NB4 (cell line): Measurements from ENCODE around the gene TMEM273.

Experiments
- DNase-seq: peaks from one replicate; pipeline ENCODE4 v3.0.0; 2010; ENCODE audit warnings: low read depth
- H3K4me3 ChIP-seq: one replicate; pipeline ENCODE4 v1.5.1; 2011; ENCODE audit warnings: mild to moderate bottlenecking, low read depth, low read length, moderate library complexity
- CTCF ChIP-seq: IDR thresholded peaks from one replicate; pipeline ENCODE4 v1.5.1; 2012; ENCODE audit warnings: low read depth, low read length
- MAX ChIP-seq: IDR thresholded peaks from 2 replicates; pipeline ENCODE4 v1.6.1; 2011; ENCODE audit warnings: low read depth, low read length
- MYC ChIP-seq: IDR thresholded peaks from 2 replicates; pipeline ENCODE4 v1.6.1; 2011; ENCODE audit warnings: low read depth, low read length
- POLR2A ChIP-seq: IDR thresholded peaks from 2 replicates; pipeline ENCODE4 v1.6.1; 2011; ENCODE audit warnings: mild to moderate bottlenecking; ENCODE audit not compliant: insufficient read length; ENCODE audit errors: extremely low read depth

TMEM273 gene

GRCh38 chr10:49151025-49151445 lies 37.2 kb downstream of the TMEM273 start:
- TF ChIP-seq MAX, result no peak; the same call in 1 of the 2 replicates
- TF ChIP-seq CTCF, result no peak
- no peak for TF ChIP-seq MYC
- no peak for TF ChIP-seq POLR2A
- no peak for DNase-seq
- H3K4me3 ChIP-seq, result no peak overlapping the region

DNA sequence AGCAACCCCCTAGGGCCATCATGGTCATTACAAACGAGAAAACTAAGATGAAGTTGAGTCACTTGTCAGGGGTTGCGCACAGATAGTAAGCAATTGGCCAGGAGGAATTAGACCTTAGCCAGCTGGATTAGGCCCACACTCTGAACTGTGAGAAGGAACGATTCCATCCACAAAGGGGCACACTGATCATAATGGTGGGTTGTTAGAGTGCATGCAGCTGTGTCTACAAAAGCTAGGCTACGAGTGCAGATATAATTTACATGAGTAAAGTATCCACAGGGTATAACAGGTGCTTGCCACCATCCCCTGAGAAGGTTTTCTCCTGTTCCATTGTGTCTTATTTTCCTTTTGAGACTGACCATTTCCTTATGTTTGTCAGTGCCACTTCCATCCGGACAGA lies 37.8 kb downstream of the TMEM273 start:
- H3K4me3 ChIP-seq, result no peak overlapping the region
- DNase-seq, result no peak
- TF ChIP-seq MYC, result no peak
- no peak for TF ChIP-seq CTCF
- TF ChIP-seq POLR2A, result no peak
- TF ChIP-seq MAX, result no peak

GRCh38 chr10:49149881-49150280 lies 38.3 kb downstream of the TMEM273 start:
- DNase-seq, result no peak
- TF ChIP-seq MYC (no peak), CTCF (no peak), POLR2A (no peak), MAX (no peak)
- no peak overlapping the region for H3K4me3 ChIP-seq

DNA sequence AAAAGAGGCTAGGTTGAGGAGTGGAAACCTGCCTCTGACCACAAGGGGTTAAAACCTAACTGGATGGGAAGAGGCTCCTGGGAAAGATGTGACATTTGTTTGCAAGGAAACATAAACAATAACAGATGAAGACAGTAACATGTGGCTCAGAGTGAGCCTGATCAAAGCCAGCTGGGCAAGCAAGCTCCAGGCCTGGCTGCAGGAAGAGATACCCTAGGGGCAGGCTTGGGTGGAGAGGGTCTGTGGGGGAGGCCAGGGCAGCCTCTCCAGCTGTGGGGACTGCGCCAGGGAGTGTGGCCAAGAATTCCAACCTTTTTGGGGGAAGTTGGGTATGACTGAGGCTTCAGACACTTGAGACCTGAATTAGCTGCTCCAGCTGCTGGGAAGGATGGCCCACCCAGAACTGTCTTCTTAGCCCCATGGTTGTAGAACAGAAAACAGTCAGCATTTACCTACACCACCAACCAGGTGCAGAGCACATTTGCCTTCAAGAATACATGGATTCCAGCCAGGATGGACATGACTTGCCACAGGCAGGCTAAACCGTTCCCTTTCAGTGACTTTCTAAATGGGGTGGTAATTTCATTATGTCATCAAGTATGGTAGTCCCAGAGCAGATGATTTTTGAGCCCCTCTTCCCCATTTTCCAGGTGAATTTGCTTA lies 44.0 kb downstream of the TMEM273 start:
- no peak overlapping the region for H3K4me3 ChIP-seq
- TF ChIP-seq MYC (no peak), POLR2A (no peak), MAX (no peak), CTCF (no peak)
- DNase-seq, result no peak

DNA sequence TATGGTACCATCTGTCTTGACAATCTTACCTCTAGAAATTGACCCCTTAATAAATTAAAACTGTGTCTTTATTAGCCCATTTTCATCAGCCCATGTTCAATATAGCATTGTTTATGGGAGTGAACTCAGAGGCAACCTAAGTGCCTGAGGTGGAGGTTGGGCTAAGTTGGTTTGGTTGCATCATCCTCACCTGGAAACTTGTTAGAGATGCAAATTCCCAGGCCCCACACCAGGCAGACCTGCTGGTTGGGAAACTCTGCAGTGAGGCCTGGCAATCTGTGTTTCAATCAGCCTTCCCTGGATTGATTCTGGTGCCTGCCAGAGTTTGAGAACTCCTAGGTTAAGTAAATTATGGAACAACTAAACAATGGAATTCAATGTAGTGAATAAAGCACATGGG lies 44.9 kb downstream of the TMEM273 start:
- no peak for DNase-seq
- H3K4me3 ChIP-seq, result no peak overlapping the region
- TF ChIP-seq MYC, result no peak
- TF ChIP-seq MAX, result no peak
- TF ChIP-seq POLR2A, result no peak

DNA sequence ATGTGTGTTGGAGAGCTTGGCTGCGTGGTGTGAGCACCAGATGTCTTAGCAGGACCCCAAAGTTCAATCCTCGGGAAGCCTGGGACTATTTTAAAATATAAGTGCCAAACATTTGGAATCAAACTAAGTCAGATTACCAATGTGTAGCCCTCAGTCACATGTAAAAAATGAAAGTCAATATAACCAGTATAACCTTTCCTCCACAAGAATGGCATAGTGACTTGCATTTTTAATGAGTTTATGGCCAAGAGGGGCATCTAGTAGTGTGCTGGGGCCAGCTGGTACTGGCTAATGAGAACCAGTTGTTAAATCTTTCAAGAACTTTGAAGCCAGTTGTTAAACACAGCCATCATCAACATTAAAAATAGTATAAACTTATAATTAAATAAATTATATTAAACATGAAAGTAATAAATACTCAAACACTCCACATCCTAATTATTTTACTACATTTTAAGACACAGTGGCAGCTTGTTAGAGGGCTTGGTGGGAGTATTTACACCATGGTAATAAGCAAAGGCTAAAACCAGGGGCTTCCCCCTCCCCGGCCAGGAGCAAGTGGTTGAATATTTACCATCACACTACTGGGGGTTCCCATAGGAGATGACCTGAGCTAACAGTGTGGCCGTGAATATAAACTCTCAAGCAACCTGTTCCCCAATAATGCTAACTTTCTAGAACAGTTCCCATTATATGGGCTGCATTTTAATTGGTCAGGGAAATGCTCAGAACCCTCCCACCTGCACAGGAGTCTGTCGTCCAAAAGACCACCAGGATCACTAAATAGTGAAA lies 46.5 kb downstream of the TMEM273 start:
- no peak for DNase-seq
- TF ChIP-seq MAX (no peak), POLR2A (no peak), CTCF (no peak), MYC (no peak)
- H3K4me3 ChIP-seq, result no peak overlapping the region
